Smooth muscle cell of the brain vasculature (primary cell): ENCODE measurements around the gene ADRA1B.
A peak's percentile ranks its signal among the peaks of the same experiment; 100 is the strongest.
"Not testable (repeated sequence)": the region's sequence is repeated elsewhere in the genome, so short reads cannot be mapped to it uniquely, and the experiment has no call there.

Source experiments
- DNase-seq: peaks from one replicate; pipeline ENCODE4 v3.0.0-alpha.2; 2012; ENCODE audit warnings: low read depth, low spot score

ADRA1B gene

GRCh38 chr5:159965838-159966128, 49.5 kb downstream of the ADRA1B start:
- not testable (repeated sequence) for DNase-seq

DNA sequence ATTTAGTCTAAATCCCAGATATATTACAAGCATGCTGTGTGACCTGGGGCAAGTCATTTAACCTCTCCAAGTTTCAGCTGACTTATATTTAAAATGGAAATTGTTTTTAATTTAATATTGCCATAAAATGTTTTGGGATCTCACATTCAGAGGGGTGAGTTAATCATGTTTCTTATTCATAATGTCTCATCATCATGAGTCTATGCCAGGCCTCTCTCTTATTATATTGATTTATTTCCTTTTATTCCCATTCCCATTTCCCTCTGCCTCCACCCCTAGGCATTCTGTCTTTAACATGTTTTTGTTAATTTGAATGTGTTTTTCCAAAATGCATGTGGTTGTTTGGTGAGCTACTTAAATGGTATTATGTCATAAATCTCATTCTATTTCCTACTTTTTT, 53.7 kb downstream of the ADRA1B start:
- no peak for DNase-seq

- DNase-seq: no peak
These were observed 54.8 kb downstream of the ADRA1B start for GRCh38 chr5:159971038-159971437.

- DNase-seq: no peak
These were observed 55.2 kb downstream of the ADRA1B start for GRCh38 chr5:159971514-159971913.

- DNase-seq: no peak
These were observed 55.7 kb downstream of the ADRA1B start for GRCh38 chr5:159971931-159972461.

- no peak for DNase-seq
These were observed 56.5 kb downstream of the ADRA1B start for GRCh38 chr5:159972538-159973362.

GRCh38 chr5:159975462-159976019, 59.3 kb downstream of the ADRA1B start:
- DNase-seq: peak; percentile 65

GRCh38 chr5:159976921-159977320, 60.6 kb downstream of the ADRA1B start:
- no peak for DNase-seq

- no peak for DNase-seq
These were observed 62.1 kb downstream of the ADRA1B start for GRCh38 chr5:159978358-159978757.

- no peak for DNase-seq
These were observed 66.3 kb downstream of the ADRA1B start for GRCh38 chr5:159982421-159983173.

DNA sequence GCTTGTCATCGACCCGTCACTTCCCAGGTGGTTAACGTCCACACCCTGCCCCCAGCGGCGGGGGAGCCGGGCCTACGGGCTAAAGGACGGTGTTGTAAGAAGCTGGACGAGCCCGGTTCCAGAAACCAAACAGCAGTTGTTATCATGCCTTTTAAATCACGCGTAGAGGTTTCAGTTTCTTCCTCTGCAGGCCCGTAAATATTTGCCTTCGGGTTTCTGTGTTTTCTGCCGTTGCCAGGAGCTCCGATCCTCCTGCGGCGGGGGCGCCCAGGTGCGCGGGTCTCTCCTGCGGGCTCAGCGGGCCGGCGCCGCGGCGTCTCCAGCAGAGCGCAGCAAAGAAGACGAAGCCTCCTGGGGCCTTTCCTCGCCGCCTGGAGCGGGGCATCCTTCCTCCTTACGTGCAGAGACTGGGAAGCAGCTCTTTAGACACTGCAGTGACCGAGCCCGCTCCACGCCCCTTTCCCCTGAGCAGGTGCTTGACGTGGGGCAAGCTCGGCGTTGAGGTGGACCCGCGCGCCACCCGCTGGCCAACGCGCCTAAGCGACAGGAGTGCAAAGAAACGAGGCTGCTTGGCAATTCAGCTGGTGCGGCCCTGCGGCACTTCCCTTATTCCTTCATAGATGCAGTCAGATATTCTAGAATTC, 70.9 kb downstream of the ADRA1B start:
- DNase-seq: no peak

- DNase-seq: no peak
These were observed 74.2 kb downstream of the ADRA1B start for GRCh38 chr5:159990506-159990905.

DNA sequence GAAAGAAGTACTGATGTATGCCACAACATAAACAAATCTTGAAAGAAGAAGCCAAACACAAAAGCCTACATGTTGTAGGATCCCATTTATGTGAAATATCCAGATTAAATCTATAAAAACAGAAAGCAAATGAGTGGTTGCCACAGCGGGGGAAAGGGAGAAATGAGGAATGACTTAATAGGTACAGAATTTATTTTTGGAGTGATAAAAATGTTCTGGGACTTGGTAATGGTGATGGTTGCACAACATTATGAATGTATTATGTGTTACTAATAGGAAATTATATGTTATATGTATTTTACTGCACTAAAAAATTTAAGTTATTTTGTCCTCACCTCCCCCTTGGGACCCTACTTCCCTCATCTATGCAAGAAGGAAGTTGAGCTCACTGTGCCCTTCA, 76.3 kb downstream of the ADRA1B start:
- no peak for DNase-seq

DNA sequence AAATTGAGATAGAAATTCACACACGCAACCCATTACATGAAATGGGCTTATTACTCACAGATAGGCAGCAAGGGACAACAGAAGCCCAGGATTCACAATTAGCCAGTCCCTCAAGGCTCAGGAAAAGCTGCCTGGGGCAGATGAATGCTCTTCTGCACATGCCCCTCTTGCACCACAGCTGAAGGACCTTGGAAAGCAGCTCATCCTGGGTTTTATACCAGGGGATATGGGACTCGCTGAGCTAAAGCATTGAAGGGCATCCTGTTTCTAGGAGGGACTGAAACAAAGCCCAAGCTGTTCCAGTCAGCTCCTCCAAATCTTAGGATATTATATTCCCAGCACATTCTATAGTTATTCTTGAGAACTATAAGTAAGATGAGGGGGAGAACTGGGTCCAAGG, 76.9 kb downstream of the ADRA1B start:
- no peak for DNase-seq

DNA sequence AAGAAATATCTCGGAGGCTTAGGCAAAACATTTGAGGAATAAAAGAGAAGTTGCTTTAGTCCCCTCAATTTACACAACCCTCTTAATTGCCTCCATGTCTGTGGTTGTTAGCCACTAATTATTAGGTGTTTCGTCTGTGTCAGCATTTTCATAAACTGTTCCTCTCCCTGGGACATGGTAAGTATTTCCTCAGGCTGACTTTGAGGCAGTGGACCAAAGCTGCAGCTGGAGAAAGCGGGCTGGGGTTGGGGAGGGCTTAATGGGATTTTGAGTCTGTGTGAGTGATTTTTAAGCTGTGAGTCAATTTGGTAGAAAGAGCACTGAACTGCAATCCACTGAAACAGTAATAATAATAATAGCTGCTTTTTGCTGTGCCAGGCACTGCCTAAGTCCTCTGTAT, 79.6 kb downstream of the ADRA1B start:
- DNase-seq: no peak

DNA sequence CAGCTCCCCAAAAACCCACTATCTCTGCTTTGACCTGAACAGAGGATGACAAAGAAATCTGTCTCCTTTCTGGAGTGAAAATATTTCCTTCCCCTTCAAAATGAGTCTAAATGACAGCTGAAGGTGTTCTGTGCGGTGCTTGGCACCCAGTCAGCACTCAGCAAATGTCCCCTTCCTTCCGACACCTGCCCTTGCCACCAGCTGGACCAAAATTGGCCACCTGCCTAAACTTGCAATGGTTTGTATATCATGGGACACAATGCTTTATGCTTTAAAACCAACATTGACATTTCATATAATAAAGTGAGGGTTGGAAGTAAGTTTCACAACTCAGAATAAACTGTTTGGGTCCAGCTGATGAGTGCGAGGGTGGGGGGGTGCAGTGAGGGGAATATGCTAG, 85.2 kb downstream of the ADRA1B start:
- no peak for DNase-seq

DNA sequence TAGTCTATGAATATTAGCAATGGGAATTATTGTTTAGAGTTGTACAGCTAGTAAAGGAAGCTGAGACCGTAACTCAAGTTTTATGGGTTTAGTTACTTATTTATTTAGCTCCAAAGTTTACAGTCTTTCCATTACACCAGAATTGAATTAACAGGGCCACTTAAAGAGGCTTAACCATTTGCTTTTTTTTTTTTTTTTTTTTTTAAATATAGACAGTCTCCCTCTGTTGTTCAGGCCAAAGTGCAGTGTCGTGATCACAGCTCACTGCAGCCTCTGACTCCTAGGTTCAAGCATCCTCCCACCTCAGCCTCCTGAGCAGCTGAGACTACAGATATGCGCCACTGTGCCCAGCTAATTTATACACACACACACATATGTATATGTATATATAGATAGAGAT, 91.2 kb downstream of the ADRA1B start:
- DNase-seq: no peak

DNA sequence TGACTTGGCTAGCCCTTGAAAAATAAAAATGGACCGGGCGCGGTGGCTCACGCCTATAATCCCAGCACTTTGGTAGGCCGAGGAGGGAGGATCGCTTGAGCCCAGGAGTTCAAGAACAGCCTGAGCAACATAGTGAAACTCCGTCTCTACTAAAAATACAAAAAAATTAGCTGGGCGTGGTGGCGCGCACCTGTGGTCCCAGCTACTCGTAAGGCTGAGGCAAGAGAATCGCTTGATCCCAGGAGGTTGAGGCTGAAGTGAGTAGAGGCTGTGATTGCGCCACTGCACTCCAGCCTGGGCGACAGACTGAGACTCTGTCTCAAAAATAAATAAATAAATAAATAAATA, 92.2 kb downstream of the ADRA1B start:
- not testable (repeated sequence) for DNase-seq

GRCh38 chr5:160008877-160009590, 92.8 kb downstream of the ADRA1B start, which contains the start of gene TTC1:
Gene TTC1, plus strand, starts transcription at chr5:160009139. Its CDS starts 1,390 bp downstream, at chr5:160010529.
- peak; percentile 98 for DNase-seq

GRCh38 chr5:160009591-160009989, 93.3 kb downstream of the ADRA1B start:
- DNase-seq: no peak

GRCh38 chr5:160011471-160011870, 95.2 kb downstream of the ADRA1B start:
- DNase-seq: no peak
